Right atrium auricular region (tissue), 2 donors: ENCODE data around the gene PRKD1. TPM values are rescaled to one million over a fixed set of nuclear protein-coding genes. Genes with fewer than 3 reads are reported as not detected.

Source experiments
- DNase-seq: peaks from one replicate; pipeline ENCODE4 v3.0.0-alpha.2; 2019; ENCODE audit warnings: low spot score
- H3K27ac ChIP-seq, 2 donors: fragments of 200-600 bp; sonication (generic); 1 replicate in 1 of 2; 2 replicates in 1 of 2; pipeline ENCODE4 v1.5.1; 2016 to 2019
- H3K27me3 ChIP-seq, 2 donors: fragments of 200-600 bp; sonication (generic); one replicate each; pipeline versions ENCODE4 v1.5.1 to v1.6.0; 2017 to 2019
- H3K36me3 ChIP-seq: fragments of 200-600 bp; sonication (generic); one replicate; pipeline ENCODE4 v1.5.1; 2016
- H3K4me1 ChIP-seq, 2 donors: fragments of 200-600 bp; sonication (generic); one replicate each; pipeline versions ENCODE4 v1.5.1 to v1.6.0; 2017 to 2019
- H3K4me3 ChIP-seq, 2 donors: fragments of 200-600 bp; sonication (generic); 1 replicate in 1 of 2; 2 replicates in 1 of 2; pipeline ENCODE4 v1.5.1; 2017 to 2019; ENCODE audit warnings: mild to moderate bottlenecking in 1 of 2, moderate library complexity in 1 of 2
- H3K9me3 ChIP-seq, 2 donors: fragments of 200-600 bp; sonication (generic); one replicate each; pipeline ENCODE4 v1.5.1; 2019
- CTCF ChIP-seq, 2 donors: fragments of 200-600 bp; sonication (generic); IDR thresholded peaks; one replicate each; pipeline ENCODE4 v1.5.1; 2019; ENCODE audit warnings: antibody characterized with exemption in 2 of 2
- total RNA-seq, 2 donors: library from RNA; depleted of rRNA; stranded (reverse); fragments of >200 nt; gene quantifications; one replicate each; pipeline ENCODE4 v1.1.0, GENCODE V29; 2016

The PRKD1 gene
- total RNA-seq, 2 donors from 2014 or later, result 4.3 to 7.5 TPM

GRCh38 chr14:29940482-29940881 is 12.8 kb upstream of the PRKD1 start:
- no peak for TF ChIP-seq CTCF (IDR thresholded peaks at IDR 0.05)
- H3K4me1 ChIP-seq, result no peaks in the 10 kb centered on the region
- no peak for DNase-seq
- H3K27ac ChIP-seq, result no peak overlapping the region
- no peak overlapping the region for H3K4me3 ChIP-seq
- H3K27me3 ChIP-seq, result no peaks in the 10 kb centered on the region
- H3K36me3 ChIP-seq, result no peaks in the 10 kb centered on the region
- no peaks in the 10 kb centered on the region for H3K9me3 ChIP-seq

- TF ChIP-seq CTCF (IDR thresholded peaks at IDR 0.05), result no peak
- H3K9me3 ChIP-seq, result no peaks in the 10 kb centered on the region
- no peaks in the 10 kb centered on the region for H3K4me1 ChIP-seq
- H3K36me3 ChIP-seq, result no peaks in the 10 kb centered on the region
- no peak overlapping the region for H3K27ac ChIP-seq
- H3K27me3 ChIP-seq, result no peaks in the 10 kb centered on the region
- no peak for DNase-seq
- no peak overlapping the region for H3K4me3 ChIP-seq
Measured at GRCh38 chr14:29937116-29937515, 9.5 kb upstream of the PRKD1 start.

GRCh38 chr14:29930283-29930682 is 2.6 kb upstream of the PRKD1 start:
- DNase-seq, result no peak
- Histone ChIP-seq H3K27me3 (no peaks in the 10 kb centered on the region), H3K27ac (peak overlapping the region in 1 of 2 donors; percentile 20), H3K4me3 (no peak overlapping the region), H3K9me3 (no peaks in the 10 kb centered on the region), H3K4me1 (peaks cover 0 to 20% of the 10 kb centered on the region in 2 donors), H3K36me3 (no peaks in the 10 kb centered on the region)
- TF ChIP-seq CTCF (IDR thresholded peaks at IDR 0.05), result no peak

GRCh38 chr14:29928117-29928640 is 532 bp upstream of the PRKD1 start:
- peaks cover 0 to 22% of the 10 kb centered on the region in 2 donors for H3K4me1 ChIP-seq
- DNase-seq, result no peak
- no peaks in the 10 kb centered on the region for H3K36me3 ChIP-seq
- H3K27me3 ChIP-seq, result no peaks in the 10 kb centered on the region
- peak overlapping the region; percentile 72 to 77 for H3K27ac ChIP-seq
- no peak for TF ChIP-seq CTCF (IDR thresholded peaks at IDR 0.05)
- peak overlapping the region; percentile 62 to 77 for H3K4me3 ChIP-seq
- H3K9me3 ChIP-seq, result no peaks in the 10 kb centered on the region

- peak in 1 of 2 donors; percentile 26 for TF ChIP-seq CTCF (IDR thresholded peaks at IDR 0.05)
- no peaks in the 10 kb centered on the region for H3K9me3 ChIP-seq
- H3K36me3 ChIP-seq, result no peaks in the 10 kb centered on the region
- H3K27me3 ChIP-seq, result no peaks in the 10 kb centered on the region
- DNase-seq, result peak; percentile 65
- peak overlapping the region; percentile 72 to 77 for H3K27ac ChIP-seq
- peak overlapping the region; percentile 62 to 77 for H3K4me3 ChIP-seq
- H3K4me1 ChIP-seq, result peaks cover 0 to 22% of the 10 kb centered on the region in 2 donors
Measured at GRCh38 chr14:29926701-29927375, 809 bp downstream of the PRKD1 start.
